GM18909 (cell line): ENCODE measurements around the gene MAEA.
"Not testable (repeated sequence)": the region's sequence is repeated elsewhere in the genome, so short reads cannot be mapped to it uniquely, and the experiment has no call there.

Experiments
- ATAC-seq: cut with Tn5 transposase; IDR thresholded peaks from one replicate; pipeline ENCODE4 v1.9.1; 2021; ENCODE audit warnings: mild to moderate bottlenecking; ENCODE audit not compliant: unreplicated experiment, poor library complexity

The MAEA gene

DNA sequence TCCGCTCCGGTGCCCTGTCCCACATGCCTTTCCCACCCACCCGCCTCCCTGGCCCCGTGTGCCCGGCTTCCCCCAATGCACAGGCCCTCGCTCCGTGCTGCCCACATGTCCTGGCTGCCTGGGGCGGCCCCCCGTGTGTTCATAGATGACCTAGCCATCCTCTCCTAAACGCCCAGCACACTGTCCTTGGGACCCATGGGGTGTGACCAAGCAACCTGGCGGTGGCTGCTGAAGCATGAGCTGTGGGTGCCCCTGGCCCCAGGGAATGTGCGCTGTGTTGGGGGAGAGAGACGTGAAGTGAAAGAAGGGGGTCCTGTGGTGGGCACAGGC lies 28.3 kb downstream of the MAEA start:
- ATAC-seq = no peak

DNA sequence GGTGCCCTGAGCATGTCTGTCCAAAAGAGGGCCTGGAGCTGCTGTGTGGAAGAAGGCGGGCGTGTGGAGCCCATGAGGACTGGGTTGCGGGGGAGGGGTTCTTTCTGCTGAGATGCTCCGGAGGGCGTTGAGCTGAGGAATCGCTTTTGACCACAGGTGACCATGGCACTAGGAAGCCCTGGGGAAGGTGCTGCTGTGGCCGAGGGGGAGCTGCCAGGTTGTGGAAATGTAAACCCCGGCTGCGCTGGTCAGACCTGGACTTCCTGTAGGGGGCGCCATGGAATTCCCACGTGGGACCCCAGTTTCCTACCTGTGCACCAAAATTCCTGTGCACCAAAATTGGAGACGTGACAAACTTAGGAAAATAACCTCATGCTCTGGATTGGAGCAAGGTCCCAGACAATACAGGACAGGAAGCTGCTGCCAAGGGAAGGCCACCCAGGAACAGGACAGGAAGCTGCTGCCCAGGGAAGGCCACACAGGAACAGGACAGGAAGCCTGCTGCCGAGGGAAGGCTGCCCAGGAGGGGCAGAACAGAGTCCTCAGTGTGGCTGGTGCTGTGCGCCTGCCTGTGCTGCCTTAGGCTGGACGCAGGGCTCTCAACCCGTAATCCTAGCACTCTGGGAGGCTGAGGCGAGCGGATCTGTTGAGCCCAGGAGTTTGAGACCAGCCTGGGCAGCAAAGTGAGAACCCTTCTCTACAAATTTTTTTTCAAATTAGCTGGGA lies 29.0 kb downstream of the MAEA start:
- no peak for ATAC-seq

DNA sequence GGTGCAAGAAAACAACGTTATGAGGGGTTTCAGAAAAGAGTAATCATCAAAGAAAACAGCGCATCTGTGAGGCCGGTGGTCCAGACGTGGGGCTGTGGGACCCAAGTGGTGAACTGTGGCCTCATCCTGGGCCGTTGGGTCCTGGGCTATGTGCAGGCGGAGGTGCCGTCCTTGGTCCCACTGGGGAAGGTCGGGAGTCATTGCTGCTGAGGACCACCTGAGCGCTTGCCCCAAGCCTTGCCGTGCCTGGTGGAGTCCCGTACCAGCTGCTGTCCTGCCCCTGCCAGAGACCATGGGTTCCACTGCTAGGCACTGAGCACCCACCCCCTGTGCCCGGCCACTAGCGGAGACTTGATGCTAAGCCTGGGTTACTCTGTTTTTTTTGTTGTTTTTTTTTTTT lies 31.8 kb downstream of the MAEA start:
- no peak for ATAC-seq

DNA sequence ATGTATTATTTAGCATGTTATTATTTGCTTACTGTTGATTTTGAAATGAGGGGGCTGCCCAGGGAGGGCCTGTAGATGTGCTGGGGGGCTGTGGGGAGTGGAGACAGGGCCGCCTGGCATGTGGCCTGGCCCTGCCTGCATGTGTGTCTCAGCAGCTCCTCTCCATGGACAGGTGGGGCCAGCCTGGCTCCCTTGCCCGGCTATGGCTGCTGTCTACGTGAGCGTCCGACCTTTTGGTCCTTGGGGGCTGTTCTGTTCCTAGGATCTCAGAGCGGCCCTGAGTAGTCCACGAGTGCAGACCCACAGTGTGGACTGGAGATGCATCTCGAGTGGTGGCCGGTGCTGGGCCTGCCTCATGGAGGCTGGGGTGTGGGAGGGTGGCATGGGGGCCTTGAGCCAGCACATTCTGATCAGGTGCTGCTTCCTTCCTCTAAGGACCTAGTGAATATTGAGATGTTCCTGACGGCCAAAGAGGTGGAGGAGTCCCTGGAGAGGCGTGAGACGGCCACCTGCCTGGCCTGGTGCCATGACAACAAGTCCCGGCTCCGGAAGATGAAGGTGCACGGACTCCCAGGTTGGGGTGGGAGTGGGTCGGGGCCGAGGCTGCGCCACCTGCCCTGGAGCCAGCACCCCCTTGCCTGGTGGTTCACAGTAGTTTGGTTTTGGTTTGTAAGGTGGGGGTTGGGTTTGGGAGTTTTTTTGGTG lies 32.4 kb downstream of the MAEA start:
- ATAC-seq = no peak

DNA sequence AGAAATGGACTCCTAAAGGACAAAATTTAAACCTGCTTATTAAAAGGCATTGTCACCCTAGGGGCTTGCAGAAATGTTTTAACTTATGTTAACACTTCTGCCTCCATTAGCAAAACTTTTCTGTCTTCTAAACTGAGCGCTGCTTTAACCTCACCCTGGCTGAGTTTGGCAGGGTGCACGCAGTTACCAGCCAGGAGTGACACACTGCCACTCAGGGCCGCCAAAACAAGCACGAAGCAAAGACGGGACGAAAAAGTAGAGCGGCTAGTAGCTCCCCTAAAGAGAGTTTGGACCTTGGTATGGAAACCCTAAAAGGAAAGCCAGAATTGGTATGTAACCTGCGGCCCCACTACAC lies 33.6 kb downstream of the MAEA start:
- no peak for ATAC-seq

DNA sequence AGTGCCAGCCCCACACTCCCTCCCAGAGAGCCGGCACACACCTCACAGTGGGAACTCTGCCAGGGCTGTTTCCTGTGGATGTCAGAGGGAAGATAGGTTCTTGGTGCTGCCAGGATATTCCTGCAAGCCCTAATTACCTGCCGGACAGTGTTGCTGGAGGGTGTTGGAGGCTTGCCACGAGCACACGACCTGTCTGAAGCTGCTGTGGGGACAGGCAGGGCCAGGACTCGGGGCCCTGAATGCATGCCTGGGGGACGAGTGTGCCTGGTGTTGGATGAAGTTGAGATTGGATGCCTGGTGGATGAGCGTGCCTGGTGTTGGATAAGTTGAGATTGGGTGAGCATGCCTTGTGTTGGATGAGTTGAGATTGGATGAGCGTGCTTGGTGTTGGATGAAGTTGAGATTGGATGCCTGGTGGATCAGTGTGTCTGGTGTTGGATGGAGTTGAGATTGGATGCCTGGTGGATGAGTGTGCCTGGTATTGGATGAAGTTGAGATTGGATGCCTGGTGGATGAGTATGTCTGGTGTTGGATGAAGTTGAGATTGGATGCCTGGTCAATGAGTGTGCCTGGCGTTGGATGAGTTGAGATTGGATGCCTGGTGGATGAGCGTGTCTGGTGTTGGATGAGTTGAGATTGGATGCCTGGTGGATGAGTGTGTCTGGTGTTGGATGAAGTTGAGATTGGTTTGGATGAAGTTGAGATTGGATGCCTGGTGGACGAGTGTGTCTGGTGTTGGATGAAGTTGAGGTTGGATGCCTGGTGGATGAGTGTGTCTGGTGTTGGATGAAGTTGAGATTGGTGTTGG lies 34.1 kb downstream of the MAEA start:
- no peak for ATAC-seq

DNA sequence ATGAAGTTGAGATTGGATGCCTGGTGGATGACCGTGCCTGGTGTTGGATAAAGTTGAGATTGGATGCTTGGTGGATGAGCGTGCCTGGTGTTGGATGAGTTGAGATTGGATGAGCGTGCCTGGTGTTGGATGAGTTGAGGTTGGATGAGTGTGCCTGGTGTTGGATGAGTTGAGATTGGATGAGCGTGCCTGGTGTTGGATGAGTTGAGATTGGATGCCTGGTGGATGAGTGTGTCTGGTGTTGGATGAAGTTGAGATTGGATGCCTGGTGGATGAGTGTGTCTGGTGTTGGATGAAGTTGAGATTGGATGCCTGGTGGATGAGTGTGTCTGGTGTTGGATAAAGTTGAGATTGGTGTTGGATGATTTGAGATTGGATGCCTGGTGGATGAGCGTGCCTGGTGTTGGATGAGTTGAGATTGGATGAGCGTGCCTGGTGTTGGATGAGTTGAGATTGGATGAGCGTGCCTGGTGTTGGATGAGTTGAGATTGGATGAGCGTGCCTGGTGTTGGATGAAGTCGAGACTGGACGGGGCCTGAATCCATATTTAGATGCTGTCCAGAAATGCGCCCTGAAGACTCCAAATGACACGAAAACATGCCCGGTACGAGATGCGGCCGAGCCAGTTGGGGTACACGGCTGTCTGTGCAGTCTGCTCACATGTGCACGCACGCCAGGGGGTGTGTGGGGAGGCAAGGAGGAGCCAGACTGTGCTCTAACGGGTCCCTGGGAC lies 34.9 kb downstream of the MAEA start:
- not testable (repeated sequence) for ATAC-seq

DNA sequence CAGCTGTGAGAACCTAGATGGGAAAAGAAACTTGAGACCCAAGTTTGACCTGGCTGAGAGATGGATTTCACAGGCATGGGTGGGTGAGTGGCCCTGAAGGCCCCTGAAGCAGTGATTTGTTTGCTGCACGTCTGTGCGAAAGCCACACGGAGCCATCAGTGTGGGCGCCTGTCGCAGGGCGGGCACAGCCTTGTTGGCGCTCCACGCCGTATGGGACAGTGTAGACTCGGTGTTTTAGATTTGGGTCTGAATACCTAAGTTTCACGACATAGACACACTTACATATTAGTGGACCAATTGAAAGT lies 35.4 kb downstream of the MAEA start:
- no peak for ATAC-seq

DNA sequence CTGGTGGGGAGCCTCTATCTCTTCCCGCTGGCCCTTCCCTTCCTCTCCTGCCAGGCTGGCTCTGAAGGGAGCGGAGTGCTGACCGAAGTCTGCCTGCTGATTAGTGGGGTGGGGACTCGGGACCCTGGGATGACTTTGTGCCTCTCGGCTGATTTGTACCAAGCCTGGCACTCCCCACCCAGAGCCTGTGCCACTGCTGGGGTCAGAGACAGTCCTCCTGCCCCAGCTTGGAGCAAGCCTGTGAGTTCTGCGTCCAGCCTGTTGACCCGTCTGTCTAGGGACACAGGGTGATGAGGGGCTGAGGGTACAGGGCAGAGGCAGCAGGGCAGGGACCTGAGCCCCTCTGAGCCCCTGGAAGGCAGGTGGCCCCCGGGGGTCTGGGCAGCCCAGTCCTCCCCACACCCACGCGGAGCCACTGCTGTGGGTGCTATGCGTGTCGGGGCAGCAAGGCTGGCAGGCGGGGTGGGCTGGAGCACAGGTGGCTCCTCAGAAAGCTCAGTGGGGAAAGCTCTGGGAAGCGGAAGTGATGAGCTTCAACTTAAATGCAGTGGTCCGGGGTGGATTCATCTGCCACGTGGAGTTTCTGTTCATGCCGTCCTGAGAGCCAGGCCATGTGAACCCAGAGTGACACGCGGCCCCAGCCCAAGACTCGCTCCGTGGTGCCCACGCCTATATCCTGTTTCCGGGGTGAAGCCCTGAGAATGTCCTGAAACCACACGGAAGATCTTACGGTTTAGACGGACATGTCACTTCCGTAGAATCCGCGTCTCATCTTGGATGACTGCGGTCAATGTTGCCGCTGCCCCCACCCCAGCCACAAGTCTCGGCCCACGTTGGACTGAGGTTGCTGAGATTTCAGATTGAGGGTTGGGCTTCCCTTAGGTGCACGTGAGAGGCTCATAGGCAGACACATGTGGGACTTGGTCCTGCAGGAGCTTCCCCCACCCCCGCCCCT lies 36.3 kb downstream of the MAEA start:
- ATAC-seq = no peak

DNA sequence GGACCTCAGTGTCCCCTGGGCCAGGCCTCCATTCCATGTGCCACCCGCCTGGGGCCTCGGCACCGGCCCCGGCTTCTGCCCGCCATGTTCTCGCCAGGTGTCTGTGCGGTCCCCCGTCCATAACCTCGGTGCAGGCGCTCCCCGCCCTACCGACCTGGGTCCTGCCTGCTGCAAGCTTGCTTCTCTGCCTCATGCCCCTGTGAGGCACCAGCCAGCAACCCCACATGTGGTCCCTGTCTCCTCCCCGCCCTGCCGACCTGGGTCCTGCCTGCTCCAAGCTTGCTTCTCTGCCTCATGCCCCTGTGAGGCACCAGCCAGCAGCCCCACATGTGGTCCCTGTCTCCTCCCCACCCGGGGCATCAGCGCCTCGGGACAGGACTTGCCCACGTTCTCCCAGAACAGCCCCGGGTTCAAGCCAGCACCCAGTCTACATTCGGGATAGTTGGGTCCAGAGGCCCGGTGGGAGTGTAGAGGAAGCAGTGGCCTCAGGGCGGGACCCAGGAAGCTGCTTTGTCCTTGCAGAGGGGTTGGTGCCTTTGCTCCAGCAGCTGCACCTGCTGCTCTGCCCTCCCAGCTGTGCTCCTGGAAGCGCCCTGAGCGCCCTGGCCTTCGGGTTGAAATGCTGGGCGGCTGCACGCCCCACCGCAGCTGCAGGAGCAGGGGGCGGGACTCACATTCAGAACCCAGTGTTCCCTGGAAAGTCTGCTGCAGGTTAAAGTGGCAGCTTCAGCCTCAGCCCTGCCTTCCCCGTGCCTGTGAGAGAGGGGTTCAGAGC lies 37.2 kb downstream of the MAEA start:
- no peak for ATAC-seq

DNA sequence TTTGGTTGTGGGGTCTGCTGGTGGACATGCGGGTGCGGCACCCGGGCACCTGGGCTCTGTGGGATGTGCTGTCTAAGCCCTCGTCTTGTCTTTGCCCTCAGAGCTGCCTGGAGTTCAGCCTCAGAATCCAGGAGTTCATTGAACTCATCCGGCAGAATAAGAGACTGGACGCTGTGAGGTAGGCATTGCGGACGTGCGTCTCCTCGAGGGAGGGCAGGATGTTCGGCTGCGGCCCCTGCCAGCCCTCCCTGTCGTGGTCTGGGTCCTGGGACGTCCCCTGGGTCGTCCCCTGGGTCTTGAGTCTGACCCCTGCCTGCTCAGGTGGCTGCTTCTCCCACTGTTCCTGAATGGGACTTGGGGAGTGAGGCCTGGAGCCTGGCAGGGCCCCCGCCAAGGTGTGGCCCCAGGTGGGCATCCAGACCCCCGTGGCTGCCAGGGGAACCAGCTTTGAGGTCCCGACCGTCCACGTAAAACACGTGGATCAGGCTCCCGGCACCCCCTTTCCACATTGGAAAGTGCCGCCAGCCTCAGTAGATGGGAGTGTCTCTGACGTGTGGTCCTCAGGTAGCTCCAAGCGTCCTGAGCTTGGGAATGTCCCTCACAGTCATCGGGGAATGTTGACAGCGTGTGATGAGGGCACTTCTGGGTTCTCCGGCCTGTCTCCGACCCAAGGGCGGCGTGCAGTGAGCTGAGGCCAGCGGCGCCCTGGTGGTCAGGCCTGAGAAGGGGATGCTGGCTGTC lies 38.0 kb downstream of the MAEA start:
- ATAC-seq = no peak

DNA sequence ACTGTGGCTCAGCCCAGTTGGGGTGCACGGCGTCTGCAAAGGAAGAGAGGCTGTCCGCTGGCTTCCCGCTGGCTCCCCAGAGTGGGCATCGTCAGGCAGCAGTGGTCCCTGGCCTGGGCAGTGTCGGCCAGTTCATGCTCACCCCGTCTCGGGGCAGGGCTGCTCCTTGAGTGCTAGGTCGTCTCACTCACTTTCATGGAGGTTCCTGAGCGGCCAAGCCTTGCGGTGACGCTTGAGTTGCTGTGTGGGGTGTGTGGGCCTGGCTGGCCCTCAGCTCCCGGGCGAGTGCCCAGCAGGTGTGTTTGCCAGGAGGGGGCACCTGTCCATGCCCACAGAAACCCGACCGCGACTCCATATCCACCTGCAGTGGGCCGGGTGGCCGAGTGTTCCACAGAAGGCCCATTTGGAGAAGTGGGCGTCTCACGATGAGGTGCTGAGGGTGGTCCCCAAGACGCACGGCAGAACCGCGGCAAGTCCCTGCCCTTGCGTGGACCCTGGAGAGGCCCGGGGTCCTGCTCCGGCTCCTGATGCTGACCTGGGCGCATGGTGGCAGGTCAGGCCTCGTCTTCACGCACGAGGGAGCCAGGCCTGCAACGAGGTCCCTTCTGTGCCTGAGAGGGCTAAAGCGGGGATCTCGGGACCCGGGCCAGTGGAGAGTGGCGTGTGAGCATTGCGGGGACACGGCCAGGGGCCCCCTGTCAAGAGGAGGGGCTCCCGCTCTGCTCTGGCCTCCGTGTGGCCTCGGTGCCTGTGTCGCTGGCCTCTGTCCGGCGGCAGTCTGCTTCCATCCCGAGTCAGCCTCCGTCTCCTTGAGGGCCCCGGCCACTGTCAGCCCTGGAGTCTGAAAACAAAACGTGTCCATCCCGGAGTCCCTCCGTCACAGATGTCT lies 38.8 kb downstream of the MAEA start:
- ATAC-seq = no peak

DNA sequence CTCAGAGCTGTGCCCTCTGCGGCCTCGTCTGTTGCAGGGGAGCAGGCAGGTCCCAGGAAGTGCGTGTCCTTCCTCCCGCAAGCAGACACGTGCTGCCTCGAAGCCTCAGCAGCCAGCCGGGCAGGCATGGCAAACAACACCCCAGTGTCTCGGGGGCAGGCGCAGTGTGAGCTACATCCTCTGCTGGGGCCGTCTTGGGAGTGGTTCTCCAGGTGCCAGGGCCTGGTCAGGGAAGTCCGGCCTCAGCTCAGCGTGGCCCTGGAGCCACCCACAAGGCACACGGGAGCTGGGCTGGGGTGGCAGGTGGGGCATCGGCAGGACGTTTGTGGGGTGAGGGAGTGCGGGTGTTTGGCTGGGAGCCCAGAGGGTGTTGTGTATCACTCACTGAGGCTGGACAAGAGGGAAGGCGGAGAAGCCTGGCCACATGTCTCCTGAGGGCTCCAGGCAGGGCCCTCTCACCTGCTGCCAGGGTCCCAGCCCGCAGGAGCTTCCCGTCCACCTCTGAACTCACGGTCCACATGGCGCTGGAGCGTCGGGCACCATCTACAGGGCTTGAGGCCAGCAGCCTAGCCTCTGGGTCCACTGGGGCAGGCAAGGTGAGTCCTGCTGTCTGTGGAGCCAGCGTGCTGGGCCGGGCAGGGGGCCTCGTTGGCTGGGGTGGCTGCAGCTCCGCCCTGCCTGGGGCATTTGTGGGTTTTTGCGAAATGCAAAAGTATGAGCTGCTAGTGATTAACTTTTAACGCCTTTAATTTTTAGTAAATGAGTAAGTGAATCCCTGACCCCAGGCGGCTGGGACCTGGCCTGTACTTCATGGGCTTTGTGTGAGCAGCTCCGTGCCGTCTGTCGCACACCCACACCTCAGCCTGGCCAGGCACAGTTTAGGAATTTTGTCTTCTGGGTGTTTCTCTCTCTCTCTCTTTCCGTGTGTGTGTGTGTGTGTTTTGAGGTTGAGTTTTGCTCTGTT lies 40.0 kb downstream of the MAEA start:
- no peak for ATAC-seq

DNA sequence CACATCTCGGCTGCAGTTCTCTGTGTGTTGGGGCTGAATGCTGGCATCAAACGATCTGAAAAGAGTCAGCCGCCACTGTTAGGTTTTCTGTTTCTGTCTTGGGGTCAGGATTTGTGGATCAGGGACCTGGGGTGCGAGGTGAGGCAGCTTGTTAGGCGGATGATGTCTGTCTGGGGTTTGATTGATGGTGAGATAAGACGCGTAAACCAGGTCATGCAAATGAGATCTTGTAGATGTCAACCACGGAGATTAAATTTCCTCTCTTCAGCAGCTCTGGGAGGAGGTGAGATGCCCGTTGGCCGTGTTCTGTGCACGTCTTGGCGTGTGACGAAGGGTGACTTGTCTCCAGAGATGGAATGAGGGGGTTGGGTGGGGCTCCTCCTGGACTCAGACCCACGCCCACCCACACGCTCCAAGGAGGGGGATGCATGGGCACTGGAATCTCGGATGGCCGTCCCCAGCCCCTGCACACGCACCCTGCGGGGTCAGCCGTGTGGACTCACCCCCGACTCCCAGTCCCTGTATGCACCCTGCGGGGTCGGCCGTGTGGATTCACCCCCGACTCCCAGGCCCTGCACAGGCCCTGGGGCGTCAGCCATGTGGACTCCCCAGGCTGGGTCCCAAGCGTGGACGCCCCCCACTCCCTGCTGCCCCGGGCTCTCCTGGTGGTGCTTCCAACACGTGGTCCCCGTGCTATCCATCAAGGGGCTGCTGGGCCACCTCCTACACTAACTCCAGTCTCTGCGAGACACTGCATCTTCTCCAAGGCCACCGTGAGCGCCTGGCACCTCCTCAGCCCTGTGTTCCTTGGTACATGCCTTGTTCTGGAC lies 41.3 kb downstream of the MAEA start:
- ATAC-seq = no peak

DNA sequence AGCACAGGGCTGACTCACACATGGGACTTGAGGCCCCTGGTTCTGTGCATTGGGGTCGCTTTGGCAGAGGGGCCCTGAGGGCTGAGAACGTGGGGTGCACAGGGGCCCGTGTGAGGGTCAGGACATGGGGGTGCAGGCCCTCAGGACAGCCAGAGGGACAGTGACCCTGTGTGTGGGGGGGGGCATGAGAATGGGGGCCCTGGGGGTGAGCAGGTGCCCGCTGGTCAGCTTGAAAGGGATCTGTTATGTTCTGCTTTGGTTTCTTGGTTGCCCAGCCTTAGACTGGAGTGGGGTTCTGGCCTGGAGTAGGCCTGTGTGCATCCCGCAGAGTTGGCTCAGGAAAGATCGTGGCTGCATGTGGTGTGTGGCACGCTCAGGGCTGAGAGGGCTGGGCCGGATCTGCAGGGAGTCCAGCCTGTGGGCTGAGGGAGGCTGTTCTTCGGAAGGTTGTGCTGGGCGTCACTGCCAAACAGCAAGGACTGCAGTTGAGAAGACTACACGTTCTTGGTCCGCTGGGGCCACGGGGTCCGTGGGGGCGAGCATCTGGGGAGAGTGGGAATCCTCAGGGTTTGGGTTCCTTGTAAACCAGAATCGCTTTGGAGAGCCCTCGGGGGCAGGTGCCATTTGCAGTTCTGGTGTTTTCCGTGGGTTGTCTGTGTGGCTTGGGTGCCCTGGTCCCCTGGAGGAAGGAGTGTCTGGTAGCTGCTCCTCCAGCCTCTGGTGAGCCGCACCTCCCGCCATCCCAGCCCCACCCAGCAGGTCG lies 42.1 kb downstream of the MAEA start:
- ATAC-seq = no peak
